Activated T-cell treated with anti-CD3 and anti-CD28 coated beads for 1 hour (primary cell): Measurements from ENCODE around the gene PIK3R4.

Experiments used
- DNase-seq: peaks from one replicate; pipeline ENCODE4 v3.0.0-alpha.2; 2020; ENCODE audit warnings: low read depth

The PIK3R4 gene

DNA sequence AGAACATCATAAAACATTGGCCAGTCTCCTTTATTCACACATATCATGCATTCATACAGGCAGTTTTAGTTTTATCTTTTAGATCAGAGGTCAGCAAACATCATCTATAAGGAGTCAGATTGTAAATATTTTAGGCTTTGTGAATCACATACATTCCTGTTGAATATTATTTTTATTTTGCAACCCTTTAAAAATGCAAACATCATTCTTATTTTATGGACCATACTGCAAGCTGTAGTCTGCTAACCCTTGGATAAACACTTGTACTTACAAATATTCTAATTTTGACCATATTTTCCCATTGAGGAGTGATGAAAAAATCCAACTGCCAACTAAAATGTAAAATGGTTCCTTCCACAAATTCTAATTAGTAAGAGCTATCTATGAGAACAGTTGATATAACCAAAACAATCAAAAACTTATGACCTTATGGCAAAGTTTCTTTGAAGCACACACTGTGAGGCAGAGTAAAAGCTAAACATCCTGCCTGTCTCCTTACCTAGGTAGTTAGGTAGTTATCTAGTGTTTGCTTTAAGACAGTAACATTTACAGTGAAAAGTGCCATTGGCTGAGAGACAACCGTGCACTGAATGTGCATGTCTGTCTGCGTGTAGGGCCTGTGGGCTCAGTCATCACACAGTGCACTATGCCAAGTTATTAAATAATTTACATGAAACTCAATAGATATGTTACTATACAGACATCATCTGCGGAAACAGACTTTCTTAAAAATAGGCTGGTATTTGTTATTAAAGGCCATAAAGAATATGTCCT lies 57.7 kb downstream of the PIK3R4 start:
- DNase-seq = no peak

DNA sequence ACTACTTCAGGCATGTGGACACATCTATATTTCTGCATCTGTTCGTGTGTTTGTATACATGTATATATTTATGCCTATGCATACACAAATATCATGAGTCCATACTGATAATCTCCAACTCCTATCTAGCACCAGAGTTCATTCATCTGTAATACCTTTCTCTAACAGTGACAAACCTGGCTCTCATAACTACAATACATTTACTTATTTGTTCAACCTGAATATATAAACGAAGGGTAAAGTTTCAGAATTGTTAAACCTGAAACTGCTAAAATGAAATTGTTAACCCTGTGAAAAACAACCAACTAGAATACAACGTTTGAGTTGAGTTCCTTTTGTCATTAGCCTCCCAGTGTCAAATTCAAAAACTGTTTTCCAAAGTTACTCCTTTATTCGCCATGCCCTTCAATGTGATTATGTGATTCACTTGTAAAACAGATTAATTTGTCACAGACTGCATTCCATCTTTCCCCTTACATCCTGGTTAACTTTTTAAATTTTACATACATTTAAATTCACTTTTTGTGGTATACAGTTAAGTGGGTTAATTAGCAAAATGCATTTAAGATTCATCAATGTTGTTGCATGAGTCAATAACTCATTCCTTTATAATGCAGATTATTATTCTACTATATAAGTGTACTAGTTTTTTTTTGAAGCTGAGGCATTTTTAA lies 58.5 kb downstream of the PIK3R4 start:
- no peak for DNase-seq

DNA sequence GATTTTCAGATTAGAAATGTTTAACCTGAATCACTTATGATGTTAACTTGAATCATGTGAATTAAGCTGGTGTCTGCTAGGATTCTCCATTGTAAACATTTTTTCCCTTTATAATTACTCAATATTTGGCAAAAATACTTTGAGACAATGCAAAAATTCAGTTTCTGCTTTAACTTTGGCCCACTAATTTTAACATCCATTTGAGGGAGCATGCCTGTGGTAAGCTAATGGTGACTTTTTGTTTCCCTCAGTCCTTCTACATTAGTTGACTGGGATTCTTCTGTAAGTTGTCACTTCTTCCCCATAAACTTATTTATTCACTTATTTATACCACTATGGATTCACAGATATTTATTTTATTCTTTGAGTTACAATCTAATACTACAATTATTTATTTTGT lies 59.3 kb downstream of the PIK3R4 start:
- DNase-seq = no peak

DNA sequence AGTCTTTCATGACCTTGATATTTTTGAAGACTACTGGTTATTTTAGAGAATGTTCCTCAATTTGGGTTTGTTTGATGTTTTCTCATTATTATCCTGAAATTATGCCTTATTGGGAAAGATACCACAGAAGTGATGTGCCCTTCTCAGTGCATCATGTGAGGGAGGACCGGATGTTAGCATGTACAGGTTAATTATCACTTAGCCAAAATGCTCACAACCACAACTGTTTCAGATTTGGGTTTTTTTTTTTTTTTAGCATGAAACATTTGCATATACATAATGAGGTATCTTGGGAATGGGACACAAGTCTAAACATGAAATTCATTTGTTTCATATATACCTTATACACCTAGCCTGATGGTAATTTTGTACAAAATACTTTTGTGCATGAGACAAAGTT lies 59.8 kb downstream of the PIK3R4 start:
- DNase-seq = no peak

DNA sequence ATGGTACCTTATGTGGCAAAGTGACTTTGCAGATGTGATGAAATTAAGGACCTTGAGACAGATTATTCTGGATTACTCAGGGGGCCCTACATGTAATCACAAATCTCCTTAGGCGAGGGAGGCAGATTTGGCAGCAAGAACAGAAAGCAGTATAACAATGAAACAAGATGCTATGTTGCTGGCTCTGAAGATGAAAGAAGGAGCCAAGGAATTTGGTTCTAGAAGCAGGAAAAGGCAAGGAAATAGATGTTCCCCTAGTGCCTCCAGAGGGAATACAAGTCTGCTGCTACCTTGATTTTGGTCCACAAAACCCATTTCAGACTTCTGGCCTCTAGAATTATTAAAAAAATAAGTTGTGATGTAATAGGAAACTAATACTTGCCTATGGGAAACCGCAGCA lies 64.5 kb downstream of the PIK3R4 start:
- no peak for DNase-seq

DNA sequence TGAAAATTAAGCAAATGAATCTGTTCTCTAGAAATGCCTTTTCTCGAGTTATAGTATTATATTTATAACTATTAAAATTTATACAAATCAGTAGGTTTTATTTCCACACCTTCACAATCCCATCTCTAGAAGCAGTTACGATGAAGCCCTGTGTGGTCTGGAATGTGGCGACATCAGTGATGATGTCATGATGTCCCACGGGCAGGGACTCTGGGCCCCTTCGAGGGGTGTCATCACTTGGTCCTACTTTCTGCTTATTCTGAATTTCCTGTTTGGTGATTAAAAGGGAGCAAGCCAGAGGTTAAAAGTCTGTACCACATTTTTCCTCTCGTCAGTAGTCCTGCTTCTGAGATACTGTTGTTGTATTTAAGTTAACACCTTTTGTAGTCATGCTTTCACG lies 67.4 kb downstream of the PIK3R4 start:
- no peak for DNase-seq

DNA sequence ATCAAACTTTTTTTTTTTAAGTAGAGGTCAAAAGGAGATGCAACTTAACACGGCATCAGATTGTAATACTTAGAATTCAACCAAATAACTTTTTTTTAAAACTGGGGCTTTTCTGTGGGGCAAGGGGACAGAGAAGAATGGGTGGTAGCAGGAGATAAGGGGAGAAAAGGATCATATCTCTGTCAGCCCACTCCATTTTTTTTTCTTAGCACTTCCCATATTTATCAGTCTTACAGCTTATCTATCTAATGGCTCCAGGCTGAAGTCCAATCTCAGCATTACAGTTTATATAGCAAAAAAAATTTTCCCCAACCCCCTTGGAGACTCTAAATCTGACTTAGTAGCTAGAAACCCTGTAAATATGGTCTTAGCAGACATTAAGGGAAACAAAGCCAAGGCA lies 69.3 kb downstream of the PIK3R4 start:
- DNase-seq = no peak

DNA sequence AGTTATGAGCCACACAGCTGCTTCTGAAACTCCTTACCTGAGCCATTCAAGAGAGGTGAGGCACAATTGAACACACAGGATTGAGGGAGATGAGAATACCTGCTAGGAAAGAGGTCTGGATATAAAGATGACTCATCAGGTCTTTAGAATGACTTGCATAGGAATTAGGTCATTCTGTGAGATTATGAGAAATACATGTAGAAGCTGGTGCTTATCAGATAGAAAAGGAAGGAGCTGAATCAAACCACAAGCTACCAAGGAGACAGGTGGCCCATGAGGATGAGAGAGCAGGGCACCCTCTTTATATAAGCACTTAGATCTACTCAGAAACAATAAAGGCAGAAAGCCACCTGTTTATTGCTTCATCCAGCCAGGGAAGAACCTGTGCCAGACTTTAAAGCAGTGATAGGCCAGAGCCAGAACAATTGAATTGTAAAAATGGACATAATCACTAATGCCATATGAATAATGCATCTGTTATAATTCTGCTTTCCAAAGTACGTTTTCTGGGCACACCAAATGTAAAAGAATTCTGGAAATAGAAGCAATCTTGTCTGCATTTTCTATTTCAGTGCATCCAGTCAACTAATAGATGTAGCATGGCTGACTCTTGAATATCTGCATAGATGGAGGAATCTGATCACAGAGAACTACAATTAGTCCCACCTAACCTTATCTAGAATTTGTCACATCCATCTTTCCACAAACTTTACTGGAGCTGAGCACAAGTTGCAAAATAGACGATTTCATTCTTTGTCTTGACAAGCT lies 74.9 kb downstream of the PIK3R4 start:
- no peak for DNase-seq

DNA sequence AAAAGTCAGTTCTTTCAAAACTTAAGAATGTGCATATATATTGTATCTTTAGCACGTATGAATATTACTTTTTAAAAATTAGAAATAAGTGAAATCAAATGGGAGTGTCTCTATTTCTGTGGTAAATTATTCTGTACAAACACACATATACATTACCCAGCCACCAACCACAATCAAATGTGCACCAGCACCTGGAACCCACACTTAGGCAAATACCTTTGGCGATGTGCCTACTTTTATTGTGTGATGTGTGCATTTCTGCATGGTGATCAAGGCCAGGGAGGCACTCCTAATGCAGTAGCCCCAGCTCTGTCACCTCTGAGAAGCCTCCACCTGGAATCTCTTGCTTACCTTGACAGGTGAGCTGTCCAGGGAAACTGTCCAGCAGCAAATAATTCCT lies 76.9 kb downstream of the PIK3R4 start:
- DNase-seq = no peak

DNA sequence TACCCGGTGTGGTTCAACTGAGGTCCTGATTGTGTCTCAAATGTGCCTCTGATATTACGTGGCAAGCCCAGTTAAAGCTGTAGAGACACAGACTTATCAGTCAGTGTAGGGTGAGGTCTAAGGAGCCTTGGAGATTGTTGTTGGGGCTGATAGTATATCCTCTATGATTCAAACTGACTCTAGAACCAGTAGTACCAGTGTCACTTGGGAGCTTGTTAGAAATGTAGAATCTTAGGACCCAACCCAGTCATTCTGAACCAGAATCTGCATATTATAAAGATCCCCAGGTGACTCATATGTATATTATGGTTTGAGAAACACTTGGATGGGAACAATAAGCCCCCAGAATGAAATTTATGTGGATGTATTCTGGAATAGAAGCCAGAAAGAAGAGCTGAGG lies 83.5 kb downstream of the PIK3R4 start:
- DNase-seq = no peak

DNA sequence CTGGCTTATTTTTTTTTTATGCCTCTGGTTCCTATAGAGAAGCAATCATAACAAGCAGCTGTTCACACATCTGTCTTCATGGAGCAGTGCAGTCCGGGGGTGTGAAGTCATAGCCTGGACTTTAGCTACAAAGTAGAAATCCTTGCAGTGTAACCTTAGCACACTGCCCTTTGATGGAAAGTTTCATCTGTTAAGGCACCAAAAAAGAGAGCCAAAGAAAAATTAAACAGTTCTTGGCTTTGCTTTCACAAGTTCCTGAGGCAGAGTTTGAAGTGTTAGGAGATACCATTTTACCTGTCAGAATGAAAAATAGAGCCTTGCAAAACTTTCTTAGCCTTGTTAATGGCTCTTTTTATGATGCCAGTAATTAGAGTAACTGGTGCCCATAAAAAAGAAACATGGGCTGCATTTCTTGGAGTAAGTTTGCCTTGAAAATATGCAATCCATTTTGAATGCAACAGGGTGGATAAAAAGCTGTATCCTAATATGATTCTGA lies 84.1 kb downstream of the PIK3R4 start:
- DNase-seq = no peak

DNA sequence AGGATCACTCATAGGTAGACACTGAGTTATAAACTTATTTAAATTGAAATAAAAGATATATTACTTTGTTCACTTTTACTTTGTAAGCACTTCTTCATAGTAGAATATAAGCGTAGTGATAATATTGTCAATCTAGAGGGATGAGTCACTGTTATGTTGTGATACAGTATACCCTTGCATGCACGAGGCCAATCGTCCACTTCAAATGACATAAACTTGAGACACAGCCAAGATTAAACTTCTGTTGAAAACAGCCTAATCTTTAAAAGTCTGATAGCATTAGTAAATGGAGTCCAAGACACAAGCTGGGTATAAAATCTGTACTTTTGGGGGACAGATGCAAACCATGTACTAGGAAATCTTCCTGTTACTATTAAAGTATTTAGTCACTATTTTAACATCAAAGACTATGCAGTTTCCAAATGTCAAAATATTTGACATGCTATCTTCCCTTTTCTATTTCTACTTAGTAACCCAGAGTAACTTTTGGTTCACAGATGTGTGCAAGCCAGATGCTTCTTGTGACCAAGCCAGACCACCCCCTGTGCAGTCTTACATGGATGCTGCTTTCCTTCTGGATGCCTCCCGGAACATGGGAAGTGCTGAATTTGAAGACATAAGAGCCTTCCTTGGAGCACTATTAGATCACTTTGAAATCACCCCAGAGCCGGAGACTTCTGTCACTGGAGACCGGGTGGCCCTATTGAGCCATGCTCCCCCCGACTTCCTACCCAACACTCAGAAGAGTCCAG lies 85.3 kb downstream of the PIK3R4 start:
- DNase-seq = no peak

DNA sequence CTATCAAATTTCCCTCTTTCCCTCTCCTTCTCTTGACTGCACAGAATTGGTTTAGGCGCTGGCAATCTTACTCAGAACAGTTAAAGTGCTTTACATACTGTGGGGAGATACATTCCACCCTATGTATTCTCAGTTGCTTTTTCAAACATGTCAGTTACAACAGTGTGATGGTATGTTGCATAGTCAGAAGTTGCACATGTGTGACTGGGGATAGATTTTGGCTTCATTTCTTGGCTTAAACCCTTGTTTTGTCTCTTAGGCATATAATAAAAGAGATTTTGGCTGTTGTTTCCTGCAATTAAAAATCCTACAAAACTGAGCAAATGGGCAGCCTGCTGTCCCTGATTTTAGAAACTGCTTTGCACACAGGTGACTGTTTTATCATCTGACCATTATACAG lies 86.7 kb downstream of the PIK3R4 start:
- no peak for DNase-seq

DNA sequence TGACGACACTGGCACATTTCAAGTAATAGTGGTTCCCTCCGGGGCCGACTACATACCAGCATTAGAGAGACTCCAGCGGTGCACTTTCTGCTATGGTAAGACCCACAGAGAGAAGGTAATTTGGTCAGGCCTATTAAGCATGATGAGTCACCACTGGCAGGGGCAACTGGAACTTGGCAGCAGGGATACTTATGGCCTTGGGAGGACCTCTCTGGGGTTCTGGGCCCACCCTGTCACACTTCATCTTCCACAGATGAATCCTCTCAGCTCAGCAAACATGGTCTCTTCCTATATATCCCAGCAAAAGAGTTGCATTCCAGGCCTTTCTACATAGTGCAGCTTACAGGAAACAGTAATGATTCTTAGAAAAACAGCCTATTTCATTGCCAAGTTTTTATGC lies 88.0 kb downstream of the PIK3R4 start:
- no peak for DNase-seq

DNA sequence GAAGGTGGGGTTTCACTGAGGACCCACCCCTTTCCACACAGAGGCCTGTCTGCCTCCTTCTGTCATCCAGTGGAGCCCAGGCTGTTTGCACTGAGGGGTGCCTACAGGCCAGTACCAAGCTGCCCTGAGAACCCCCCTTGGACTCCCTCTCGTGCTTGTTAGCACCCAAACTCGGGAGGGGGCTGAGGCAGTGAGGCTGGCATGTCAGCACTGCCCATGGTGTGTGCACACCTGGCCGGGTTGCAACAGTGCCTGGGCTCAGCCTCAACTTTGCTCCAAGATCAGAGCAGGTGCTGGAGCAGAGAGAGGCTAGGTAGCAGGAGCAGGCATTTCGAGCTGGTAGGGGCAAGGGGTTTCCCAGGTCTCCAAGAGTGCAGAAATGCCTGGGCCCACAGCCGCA lies 90.0 kb downstream of the PIK3R4 start:
- no peak for DNase-seq

DNA sequence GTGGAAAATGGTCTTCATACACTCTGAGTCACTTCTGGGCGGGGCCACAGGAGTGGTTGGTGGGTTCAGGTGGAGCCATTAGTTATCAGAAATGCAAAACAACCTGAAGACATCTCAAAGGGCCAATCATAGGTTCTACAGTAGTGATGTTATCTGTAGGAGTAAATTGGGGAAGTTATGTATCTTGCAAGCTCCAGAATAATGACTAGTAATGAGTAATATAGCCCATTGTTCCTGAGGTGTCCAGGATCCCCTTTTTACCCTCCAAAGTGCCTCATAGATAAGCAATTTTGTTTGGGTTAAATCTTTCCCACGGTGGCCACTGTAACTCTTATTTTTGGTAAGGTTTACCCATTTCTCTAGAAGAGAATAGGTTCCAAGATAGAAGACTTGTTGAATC lies 91.7 kb downstream of the PIK3R4 start:
- no peak for DNase-seq

DNA sequence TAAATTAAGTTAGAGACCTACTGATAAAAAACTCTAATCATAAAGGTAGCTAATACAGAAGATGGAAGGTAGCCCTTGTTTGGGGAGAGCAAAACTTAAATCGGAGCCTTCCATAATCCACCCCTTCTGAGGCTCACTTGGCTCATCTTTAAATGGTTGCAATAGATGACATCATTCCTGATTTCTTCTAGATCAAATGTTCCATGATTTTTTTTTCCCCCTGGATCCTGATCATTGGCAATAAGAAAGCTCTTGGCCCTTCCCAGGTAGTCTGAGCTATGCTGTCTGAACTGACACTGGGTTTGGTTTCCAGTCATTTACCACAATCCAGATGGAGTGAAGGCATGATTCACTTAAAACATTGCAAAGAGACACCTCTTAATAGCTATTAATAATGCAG lies 92.5 kb downstream of the PIK3R4 start:
- DNase-seq = no peak

DNA sequence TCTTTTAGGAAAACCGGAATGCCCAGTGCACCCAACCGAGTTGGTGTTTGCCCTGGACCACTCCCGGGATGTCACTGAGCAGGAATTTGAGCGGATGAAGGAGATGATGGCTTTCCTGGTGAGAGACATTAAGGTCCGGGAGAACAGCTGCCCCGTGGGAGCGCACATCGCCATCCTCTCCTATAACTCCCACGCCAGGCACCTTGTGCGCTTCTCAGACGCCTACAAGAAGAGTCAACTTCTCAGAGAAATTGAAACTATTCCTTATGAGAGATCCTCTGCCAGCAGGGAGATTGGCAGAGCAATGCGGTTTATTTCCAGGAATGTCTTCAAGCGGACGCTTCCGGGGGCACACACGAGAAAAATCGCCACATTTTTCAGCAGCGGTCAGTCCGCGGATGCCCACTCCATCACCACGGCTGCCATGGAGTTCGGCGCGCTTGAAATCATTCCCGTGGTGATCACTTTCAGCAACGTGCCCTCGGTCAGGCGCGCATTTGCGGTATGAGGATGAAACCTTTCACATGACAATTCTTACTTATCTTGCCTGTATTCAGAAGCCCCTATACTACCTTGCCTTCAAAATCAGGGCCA lies 97.5 kb downstream of the PIK3R4 start:
- DNase-seq = no peak

DNA sequence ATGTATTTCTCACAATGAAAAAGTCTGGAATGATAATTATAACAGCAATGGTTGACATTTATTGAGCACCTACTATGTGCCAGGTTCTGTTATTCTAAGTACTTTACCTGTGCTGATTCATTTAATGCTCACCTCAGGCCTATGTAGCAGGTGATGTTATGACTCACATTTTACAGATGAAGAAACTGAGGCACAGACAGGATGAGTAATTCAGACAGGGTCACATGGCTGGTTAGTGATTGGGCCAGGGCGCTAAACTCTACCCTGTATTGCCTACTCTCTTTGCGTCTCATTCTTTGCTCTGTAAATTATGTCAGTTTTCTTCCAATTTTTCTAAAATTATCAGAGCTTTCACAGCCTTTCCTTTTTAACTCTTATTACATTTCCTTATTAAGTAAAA lies 98.3 kb downstream of the PIK3R4 start:
- DNase-seq = no peak

DNA sequence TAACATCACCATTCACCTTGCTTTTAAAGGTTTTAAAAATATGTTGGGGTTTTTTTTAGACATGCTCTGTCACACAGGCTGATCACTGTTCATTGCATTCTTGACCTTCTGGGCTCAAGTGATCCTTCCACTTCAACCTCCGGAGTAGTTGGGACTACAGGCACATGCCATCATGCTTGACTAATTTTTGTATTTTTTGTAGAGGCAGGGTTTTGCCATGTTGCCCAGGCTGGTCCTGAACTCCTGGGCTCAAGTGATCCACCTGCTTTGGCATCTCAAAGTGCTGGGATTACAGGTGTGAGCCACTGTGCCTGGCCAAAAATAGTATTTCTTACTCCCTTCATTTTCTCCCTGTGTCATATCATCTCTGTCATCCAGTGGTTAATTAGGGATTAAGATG lies 101.4 kb downstream of the PIK3R4 start:
- no peak for DNase-seq

DNA sequence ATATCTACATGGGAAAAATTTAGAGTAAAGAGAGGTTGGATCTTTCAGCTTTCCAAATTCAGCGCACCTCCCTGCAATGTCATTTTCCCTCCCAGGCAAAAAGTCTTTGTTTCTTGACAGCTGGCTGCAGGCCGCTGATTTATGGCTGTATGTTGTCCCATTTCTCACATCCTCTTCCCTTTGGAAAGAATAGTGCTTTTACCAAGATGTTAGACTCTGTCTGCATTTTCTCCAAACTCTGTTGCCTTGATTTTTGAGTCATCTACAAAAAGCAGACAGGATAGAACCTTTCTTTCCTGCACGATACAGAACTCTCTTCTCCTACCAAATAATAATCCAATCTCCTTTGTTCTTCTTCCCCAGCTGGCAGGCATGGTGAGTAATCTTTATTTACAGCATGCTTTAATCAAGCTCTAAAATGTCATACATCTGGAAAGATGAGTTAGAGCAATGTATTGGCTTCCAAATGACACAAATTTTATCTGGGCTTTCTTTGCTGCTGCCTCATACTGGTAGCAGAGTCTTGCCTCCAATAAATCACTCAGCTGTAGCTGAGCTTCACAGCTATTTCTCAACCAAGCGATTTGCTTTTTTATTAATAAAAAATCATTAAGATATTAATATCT lies 101.9 kb downstream of the PIK3R4 start:
- DNase-seq = no peak
